ENCODE results near the gene SPATA16.

SPATA16 gene

DNA sequence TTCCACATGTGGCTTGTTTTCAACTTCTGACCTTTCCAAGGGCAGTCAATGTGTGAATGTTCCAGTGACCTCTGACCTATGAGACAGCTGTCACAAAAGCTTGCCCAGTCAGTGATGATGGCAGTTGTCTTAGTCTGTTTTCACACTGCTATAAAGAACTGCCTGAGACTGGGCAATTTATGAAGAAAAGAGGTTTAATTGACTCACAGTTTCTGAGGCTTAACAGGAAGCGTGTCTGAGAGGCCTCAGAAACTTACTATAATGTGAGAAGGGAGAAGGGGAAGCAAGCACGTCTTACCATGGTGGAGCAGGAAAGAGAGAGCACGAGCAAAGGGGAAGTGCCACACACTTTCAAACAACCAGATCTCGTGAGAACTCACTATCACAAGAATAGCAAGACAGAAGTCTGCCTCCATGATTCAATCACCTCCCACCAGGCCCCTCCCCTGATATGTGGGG lies 294.9 kb downstream of the SPATA16 start:
- no peak overlapping the region for H3K4me3 ChIP-seq (ENCODE audit: low read depth, low read length)

DNA sequence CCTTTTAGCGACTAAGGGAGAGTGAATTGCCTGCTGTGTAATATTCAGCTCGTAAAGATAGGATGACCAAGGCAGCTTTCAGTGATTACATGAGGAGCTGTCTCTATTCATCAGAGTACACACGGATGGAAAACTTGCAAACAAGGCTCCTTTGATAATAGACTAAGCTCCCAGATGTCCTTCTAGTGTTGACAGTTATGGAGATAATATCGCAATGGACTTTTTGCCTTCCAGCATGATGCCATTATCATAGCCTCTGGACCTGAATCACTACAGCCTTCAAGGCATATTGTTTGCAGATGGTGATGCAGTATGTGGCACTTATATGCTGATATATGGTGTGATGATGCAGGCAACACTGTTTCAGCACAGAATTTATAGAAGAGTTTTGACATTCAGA lies 296.6 kb downstream of the SPATA16 start:
- H3K4me3 ChIP-seq (ENCODE audit: low read depth, low read length): no peak overlapping the region

DNA sequence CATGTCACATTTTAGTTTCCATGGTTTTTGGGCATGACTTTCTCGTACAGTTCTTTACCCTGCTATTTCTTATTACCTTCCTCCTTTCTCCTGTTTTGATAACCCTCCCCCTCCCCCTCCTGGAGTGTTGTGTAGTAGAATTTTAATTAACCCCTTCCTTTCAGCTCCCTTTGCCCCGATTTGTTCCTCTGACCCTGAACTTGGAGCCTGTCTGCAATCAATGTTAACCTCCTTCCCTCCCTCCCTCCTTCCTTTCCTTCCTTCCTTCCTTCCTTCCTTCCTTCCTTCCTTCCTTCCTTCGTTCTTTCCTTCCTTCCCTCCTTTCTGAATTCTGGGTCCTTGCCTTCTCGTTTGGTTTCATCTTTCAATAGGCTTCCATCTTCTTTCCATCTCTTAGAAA lies 300.1 kb downstream of the SPATA16 start:
- no peak overlapping the region for H3K4me3 ChIP-seq (ENCODE audit: low read depth, low read length)

DNA sequence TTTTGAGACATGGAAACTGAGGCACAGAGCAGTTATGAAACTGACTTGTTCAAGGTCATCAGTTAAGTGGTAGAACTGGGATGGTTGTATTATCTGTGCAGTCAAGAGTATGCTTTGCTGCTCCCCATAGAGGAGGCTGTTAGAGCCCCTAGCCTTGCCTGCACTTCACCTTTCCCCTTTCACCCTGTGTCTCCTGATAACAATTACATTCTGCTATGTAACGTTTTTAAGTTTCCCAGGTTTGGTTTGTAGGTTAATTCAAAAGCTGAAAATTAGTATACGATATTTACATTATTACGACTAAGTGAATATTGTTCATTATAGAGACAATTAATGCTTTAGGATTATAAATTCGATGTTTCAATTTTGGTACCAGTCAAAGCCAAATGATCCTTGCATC lies 300.6 kb downstream of the SPATA16 start:
- H3K4me3 ChIP-seq (ENCODE audit: low read depth, low read length): no peak overlapping the region

DNA sequence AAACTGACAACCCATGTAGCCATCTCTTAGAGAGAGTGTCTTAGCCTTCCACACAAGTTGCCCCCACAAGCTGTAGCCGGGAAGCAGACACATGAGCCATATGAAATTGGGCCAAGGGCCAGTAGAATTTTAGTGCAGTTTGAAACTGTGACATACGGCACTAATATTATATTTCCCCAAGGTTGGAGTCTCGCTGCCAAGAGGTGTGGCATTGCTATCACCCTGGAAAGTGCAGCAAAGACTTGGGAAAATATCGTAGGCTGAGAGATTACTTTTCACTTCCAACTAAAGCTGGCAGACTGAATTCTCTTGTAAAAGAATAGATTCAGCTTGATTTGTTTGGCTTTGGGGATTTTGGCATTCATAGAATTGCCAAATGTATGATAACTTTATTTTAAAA lies 301.4 kb downstream of the SPATA16 start:
- H3K4me3 ChIP-seq (ENCODE audit: low read depth, low read length): no peak overlapping the region

Measured in iPS-11a (cell line).